ENCODE measurements around the gene CSTA. TPM values are rescaled to one million over a fixed set of nuclear protein-coding genes. Genes with fewer than 3 reads are reported as not detected.

Gene CSTA
- total RNA-seq, 2 experiments from 2014 or later, result 0.22 TPM; not detected in 1

DNA sequence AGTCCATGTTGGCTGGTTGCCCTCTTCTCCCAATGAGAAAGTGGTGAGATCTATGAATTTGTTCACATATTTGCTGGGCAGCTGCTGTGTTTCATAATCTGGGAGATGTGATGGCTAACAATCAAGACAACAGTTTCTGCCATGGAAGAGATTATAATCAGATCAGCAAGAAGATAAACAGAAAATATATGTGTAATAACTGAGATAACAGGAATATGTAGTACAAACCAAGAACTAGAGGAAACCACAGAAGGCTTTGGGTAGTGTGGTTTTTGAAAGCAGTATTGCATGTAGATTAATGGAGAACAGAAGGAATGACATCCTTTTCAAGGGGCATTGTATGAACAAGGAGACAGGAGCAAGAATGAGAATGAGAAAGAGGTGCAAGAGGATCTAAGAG is 12.2 kb upstream of the CSTA start:
- POLR2A ChIA-PET, result interaction anchor here (0.9 to 1.2 kb wide), 2 partner anchors 12 to 103 kb away, joined by 4 to 5 read pairs; partner anchors contain the start of gene WDR5B
- Histone ChIP-seq H4K20me1 (ENCODE audit: insufficient read depth, low read length) (no peaks in the 10 kb centered on the region), H3K36me3 (ENCODE audit: insufficient read depth, low read length) (no peaks in the 10 kb centered on the region), H3K4me3 (ENCODE audit: low read depth, low read length, poor library complexity, severe bottlenecking) (no peak overlapping the region), H3K27ac (ENCODE audit: low read depth, low read length, poor library complexity, severe bottlenecking) (no peak overlapping the region), H3K4me1 (ENCODE audit: insufficient read depth, low read length, poor library complexity, severe bottlenecking) (no peaks in the 10 kb centered on the region), H3K9me2 (ENCODE audit: insufficient read depth, low read length) (no peaks in the 10 kb centered on the region), H3K4me2 (ENCODE audit: low read length) (no peak overlapping the region), H3K9me3 (ENCODE audit: low read length) (no peaks in the 10 kb centered on the region), H3K79me2 (ENCODE audit: insufficient read depth, low read depth, low read length) (no peaks in the 10 kb centered on the region), H2AFZ (ENCODE audit: low read length) (no peak overlapping the region)
- CTCF ChIA-PET (ENCODE audit: unreplicated experiment), result interaction anchor here (0.6 kb wide), 1 partner anchor 613 kb away, joined by 3 read pairs; no protein-coding TSS in a partner anchor
- intact Hi-C loops (cut with micrococcal nuclease; ENCODE audit: unreplicated experiment), result no loop called here
- TF ChIP-seq, protein P1, sequence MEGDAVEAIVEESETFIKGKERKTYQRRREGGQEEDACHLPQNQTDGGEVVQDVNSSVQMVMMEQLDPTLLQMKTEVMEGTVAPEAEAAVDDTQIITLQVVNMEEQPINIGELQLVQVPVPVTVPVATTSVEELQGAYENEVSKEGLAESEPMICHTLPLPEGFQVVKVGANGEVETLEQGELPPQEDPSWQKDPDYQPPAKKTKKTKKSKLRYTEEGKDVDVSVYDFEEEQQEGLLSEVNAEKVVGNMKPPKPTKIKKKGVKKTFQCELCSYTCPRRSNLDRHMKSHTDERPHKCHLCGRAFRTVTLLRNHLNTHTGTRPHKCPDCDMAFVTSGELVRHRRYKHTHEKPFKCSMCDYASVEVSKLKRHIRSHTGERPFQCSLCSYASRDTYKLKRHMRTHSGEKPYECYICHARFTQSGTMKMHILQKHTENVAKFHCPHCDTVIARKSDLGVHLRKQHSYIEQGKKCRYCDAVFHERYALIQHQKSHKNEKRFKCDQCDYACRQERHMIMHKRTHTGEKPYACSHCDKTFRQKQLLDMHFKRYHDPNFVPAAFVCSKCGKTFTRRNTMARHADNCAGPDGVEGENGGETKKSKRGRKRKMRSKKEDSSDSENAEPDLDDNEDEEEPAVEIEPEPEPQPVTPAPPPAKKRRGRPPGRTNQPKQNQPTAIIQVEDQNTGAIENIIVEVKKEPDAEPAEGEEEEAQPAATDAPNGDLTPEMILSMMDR (conservative IDR thresholded peaks at IDR 0.05; ENCODE audit: low read length), result no peak
- no peak for TF ChIP-seq EZH2phosphoT487 (IDR thresholded peaks at IDR 0.05; ENCODE audit: borderline replicate concordance, low read depth, low read length)
- no peak for DNase-seq (ENCODE audit: low spot score)
- BruUV-seq (replicated peaks), result no TSS peak

DNA sequence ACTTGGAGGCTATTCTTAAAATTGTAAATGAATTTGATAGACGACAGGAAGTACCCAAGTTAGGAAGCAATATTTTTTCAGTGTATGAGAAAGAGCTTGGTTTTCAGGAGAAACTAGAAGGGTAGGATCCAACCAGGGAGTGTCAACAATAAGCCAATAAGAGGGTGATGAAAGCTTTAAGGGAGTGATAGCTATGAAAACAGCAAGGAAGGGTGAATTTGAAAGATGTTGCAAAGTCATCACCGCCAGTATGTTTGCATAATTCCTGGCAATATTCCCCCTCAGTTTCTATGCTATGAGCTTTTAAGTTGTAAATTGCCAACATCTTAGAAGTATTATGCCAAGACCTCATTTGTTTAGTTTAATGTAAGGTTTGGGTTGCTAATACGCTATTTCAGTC is 11.8 kb upstream of the CSTA start:
- no peaks in the 10 kb centered on the region for H3K9me3 ChIP-seq (ENCODE audit: low read length)
- no peaks in the 10 kb centered on the region for H3K36me3 ChIP-seq (ENCODE audit: insufficient read depth, low read length)
- no TSS peak for BruUV-seq (replicated peaks)
- H4K20me1 ChIP-seq (ENCODE audit: insufficient read depth, low read length), result no peaks in the 10 kb centered on the region
- POLR2A ChIA-PET, result interaction anchor here (0.9 to 1.2 kb wide), 3 partner anchors 13 to 102 kb away, joined by 4 to 5 read pairs (median 4); partner anchors contain the start of gene WDR5B
- no peak for DNase-seq (ENCODE audit: low spot score)
- H3K79me2 ChIP-seq (ENCODE audit: insufficient read depth, low read depth, low read length), result no peaks in the 10 kb centered on the region
- CTCF ChIA-PET (ENCODE audit: unreplicated experiment), result no interaction called here
- no peak overlapping the region for H3K4me3 ChIP-seq (ENCODE audit: low read depth, low read length, poor library complexity, severe bottlenecking)
- TF ChIP-seq, protein P1 (conservative IDR thresholded peaks at IDR 0.05; ENCODE audit: low read length), result no peak
- TF ChIP-seq EZH2phosphoT487 (IDR thresholded peaks at IDR 0.05; ENCODE audit: borderline replicate concordance, low read depth, low read length), result no peak
- no peak overlapping the region for H2AFZ ChIP-seq (ENCODE audit: low read length)
- no peak overlapping the region for H3K27ac ChIP-seq (ENCODE audit: low read depth, low read length, poor library complexity, severe bottlenecking)
- H3K9me2 ChIP-seq (ENCODE audit: insufficient read depth, low read length), result no peaks in the 10 kb centered on the region
- no peak overlapping the region for H3K4me2 ChIP-seq (ENCODE audit: low read length)
- intact Hi-C loops (cut with micrococcal nuclease; ENCODE audit: unreplicated experiment), result no loop called here
- H3K4me1 ChIP-seq (ENCODE audit: insufficient read depth, low read length, poor library complexity, severe bottlenecking), result no peaks in the 10 kb centered on the region

DNA sequence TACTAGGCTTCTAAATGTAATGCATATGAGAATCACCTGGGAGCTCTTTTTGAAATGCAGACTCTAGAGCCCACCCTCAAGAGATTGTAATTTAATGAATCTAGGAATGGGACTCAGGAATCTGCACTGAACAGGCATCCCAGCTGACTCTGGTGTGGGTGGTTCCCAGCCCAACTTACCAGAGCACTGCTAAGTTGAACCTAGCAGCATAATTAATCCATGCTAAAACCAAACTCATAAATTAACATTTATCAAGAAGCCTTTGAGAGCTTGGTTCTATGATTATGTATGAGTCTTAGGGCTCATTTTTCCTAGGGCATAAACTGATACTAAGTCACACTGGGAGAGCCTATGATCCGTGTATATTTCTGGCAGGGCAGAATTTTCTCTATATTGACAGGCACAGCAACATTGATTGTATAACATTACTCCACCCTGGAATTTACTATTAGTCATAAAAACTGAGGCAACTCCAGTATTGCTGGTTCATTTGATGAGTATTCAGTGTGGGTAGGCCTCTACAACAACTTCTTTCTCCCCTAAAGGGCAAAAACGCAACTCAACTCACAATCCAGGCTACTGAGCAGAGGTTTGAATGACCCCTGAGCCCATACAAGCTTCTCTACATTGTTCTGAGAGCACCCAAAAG is 10.7 kb upstream of the CSTA start:
- no TSS peak for BruUV-seq (replicated peaks)
- TF ChIP-seq, protein P1 (conservative IDR thresholded peaks at IDR 0.05; ENCODE audit: low read length), result no peak
- TF ChIP-seq EZH2phosphoT487 (IDR thresholded peaks at IDR 0.05; ENCODE audit: borderline replicate concordance, low read depth, low read length), result no peak
- intact Hi-C loops (cut with micrococcal nuclease; ENCODE audit: unreplicated experiment), result no loop called here
- POLR2A ChIA-PET, result interaction anchor here (0.6 to 1.2 kb wide), 5 partner anchors 14 to 734 kb away, joined by 3 to 4 read pairs (median 3); no protein-coding TSS in a partner anchor
- no peaks in the 10 kb centered on the region for H3K9me2 ChIP-seq (ENCODE audit: insufficient read depth, low read length)
- no peak overlapping the region for H2AFZ ChIP-seq (ENCODE audit: low read length)
- no peaks in the 10 kb centered on the region for H3K36me3 ChIP-seq (ENCODE audit: insufficient read depth, low read length)
- H4K20me1 ChIP-seq (ENCODE audit: insufficient read depth, low read length), result no peaks in the 10 kb centered on the region
- DNase-seq (ENCODE audit: low spot score), result no peak
- H3K27ac ChIP-seq (ENCODE audit: low read depth, low read length, poor library complexity, severe bottlenecking), result no peak overlapping the region
- H3K4me2 ChIP-seq (ENCODE audit: low read length), result no peak overlapping the region
- H3K79me2 ChIP-seq (ENCODE audit: insufficient read depth, low read depth, low read length), result no peaks in the 10 kb centered on the region
- no peak overlapping the region for H3K4me3 ChIP-seq (ENCODE audit: low read depth, low read length, poor library complexity, severe bottlenecking)
- CTCF ChIA-PET (ENCODE audit: unreplicated experiment), result no interaction called here
- no peaks in the 10 kb centered on the region for H3K9me3 ChIP-seq (ENCODE audit: low read length)
- H3K4me1 ChIP-seq (ENCODE audit: insufficient read depth, low read length, poor library complexity, severe bottlenecking), result no peaks in the 10 kb centered on the region

Measured in OCI-LY7 (cell line).